Measurements from ENCODE around the gene GFRA1.

DNA sequence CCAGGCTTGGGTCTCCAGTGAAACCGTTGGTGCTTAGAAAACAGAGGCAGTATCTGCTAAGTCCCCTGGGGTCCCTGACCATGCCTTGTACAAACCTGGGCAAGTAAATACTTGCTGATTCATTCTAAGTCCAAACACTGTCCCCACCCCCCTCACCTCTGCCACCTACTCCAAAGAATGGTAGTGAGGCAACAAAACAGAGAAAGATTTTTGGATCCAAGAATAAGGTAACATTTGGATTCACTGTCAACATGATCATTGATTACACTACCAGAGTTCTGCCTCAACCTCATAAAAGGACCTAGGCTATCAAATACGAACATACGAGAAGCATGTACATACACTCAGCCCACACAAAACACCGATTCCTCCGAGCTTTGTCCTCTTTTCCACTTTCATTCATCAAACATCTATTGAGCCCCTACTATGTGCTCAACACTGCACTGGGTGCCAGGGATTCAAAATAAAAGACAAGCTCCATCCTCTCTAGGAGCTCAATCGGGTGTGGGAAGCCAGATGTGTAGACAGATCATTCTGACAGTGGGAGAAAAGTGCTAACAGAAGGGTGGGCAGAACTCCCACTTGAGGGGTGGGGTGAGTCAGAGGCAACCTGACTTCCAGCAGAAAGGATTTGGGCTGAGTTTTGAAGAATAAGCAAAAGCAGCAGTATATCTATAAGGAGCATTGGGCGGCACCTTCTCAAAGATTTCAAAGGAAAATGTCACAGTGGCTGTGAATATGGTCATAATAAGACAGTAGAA lies 71.2 kb downstream of the GFRA1 start:
- TF ChIP-seq, protein P1, sequence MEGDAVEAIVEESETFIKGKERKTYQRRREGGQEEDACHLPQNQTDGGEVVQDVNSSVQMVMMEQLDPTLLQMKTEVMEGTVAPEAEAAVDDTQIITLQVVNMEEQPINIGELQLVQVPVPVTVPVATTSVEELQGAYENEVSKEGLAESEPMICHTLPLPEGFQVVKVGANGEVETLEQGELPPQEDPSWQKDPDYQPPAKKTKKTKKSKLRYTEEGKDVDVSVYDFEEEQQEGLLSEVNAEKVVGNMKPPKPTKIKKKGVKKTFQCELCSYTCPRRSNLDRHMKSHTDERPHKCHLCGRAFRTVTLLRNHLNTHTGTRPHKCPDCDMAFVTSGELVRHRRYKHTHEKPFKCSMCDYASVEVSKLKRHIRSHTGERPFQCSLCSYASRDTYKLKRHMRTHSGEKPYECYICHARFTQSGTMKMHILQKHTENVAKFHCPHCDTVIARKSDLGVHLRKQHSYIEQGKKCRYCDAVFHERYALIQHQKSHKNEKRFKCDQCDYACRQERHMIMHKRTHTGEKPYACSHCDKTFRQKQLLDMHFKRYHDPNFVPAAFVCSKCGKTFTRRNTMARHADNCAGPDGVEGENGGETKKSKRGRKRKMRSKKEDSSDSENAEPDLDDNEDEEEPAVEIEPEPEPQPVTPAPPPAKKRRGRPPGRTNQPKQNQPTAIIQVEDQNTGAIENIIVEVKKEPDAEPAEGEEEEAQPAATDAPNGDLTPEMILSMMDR (IDR thresholded peaks at IDR 0.05): no peak
- TF ChIP-seq POLR2A (IDR thresholded peaks at IDR 0.05): no peak

Measured in Peyer's patch (tissue), 4 donors.